Hematopoietic multipotent progenitor cell treated with erythropoietin and hydrocortisone succinate and interleukin-3 and kit ligand, for 17 days (in vitro differentiated cells): Measurements from ENCODE around the gene GMDS.

Experiments used
- DNase-seq: peaks from one replicate; pipeline ENCODE4 v3.0.0-alpha.2; 2015; ENCODE audit warnings: low spot score

Gene GMDS

DNA sequence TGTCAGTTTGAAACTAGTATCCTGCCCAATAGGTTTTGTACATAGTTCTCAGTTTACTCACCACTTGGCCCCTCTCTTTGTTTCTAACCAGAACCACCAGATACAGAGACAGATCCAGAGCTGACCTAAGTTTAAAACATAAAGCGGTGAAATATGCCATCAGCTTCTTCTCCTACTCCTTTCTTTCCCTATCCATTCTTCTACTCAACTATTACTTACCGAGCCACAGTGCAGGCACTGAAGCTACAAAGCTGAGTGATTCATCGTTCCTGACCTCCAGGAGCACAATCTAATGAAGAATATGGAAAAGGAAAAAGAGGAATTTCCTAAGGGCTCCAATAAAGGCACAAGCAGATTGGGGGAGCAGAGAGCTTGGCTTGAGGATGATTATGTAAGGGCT, 349.7 kb downstream of the GMDS start:
- DNase-seq, result no peak

DNA sequence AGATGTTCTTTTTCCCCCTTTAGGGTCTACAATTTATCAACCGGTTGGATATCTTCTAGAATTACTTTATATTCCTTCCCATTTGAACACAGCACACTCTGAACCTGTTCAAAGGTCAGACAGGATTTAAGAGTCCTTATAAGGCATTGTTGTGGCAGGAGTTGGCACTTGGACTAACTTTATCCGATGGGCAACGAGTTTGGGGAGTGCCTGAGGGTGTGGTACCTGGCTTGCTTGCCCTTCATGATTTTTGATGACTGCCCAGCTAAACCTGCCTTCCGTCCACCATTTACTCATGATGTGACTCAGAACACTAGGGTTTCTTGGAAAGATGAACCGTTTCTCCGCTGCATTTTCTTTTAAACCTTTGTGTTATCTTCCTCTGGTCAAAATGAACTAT, 350.5 kb downstream of the GMDS start:
- DNase-seq, result no peak

DNA sequence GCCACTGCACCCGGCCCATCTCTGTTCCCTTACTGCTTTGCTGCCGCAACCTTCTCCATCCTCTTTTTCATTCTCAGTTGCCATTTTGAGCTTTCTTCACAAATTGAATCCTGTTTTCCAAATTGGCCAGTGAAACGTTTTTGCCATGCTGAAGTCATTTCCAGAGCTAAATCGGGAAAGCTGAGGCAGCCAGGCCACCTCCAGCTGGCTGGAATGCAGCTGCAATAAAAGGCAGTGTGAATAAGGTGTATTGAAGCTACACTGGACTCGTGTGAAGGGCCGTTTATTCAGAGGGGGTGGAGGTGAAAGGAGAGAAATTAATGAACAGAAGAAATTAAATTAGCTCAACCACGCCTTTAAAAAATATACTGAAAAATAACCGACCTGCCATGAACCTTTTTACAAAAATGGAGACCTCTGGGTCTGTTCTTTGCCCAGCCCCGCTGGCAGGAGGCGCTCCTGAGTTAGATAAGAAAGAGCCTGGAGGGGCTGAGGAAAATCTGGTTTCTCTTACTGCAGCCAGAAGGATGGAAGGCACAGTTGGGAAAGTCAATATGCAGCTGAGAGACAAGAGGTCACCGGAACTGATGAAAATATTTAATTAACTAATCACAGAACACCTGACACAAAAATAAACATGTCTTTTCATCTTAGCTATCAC, 351.8 kb downstream of the GMDS start:
- no peak for DNase-seq

DNA sequence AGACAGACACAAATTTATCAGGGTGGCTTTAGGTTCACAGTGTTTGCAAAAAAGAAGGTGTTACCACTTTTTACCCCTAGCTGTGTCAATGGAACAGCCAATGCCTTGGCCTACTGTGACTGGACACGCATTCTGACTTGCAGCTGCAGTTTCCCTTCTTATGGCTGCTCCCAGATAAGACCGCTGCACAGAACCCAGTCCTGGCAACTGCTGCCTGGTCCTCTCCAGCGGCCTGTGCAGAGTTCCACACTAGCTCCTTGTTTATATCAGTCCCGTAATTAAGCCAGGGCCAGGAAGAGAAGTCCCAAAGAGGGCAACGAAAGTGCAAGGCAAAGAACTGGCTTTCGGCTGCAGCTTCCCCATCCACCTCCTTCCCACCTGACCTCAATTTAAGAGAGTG, 352.7 kb downstream of the GMDS start:
- DNase-seq, result no peak

DNA sequence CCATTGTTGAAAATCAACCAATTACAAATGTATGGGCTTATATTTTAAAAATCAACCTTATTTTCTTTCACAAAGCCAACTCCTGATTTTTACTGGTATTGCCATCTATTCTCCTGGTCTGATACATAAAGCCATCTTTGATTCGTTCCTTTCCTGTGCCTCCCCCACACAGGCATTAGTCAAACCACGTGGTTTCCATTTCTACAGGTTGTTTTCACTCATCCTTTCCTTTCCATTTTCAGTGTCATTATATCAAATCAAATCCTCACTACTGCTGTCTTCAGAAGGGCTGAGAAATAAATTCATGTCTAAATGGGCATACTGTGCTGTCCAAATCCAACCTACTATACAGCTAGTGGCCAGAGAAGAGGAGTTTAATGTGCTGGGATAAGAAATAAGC, 354.4 kb downstream of the GMDS start:
- DNase-seq, result no peak

DNA sequence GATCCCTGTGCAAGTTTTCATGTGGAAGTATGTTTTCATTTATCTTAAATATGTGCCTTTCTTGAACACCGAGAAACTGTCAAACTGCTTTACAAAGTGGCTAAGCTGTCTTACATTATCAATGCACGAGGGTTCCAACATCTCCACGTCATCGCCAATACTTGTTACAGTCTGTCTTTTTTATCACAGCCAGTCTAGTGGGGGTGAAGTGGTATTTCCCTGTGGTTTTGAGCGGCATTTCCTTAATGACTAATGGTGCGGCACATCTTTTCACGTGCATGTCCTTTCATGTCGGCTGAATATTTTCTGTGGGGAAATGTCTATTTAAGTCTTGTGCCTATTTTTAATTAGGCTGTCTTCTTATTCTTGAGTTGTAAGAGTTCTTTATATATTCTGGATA, 355.3 kb downstream of the GMDS start:
- no peak for DNase-seq

DNA sequence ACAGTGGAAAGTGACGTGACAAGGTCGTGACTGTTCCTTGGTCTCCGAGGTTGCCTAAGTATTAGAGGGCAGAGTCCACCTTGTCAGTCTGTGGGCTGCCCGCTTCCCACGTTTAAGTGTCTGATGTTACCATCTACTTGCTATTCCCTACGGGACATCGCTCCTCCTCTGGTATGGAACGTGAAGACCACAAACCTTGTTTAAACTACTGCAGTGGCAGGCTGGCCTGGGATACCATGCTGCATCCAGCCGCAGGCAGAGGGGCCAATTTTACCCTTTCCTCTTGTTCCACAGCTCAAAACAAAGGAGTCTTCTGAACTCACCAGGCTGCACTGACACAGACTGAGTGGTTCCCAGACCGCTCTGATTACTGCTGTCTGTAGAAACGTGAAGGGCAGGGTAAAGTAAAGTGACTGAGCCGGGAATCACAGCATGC, 359.8 kb downstream of the GMDS start:
- no peak for DNase-seq

DNA sequence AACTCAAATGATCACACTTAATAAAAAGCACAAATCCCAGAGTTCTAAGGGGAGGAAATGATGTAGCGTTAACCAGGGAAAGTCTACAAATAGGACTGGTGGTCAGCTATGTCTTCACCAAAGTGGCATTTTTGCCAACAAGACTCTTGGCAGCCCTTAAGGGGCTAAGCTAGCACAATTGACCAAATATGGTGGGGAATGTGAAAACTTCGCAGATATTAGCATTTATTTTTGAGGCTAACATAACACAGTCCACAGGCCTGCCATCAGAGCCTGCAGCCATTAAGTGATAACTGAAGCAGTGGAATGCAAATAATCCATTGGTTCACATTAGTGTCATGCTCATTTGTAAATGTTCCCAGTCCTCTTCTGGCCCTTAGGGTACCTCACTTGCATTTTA, 361.1 kb downstream of the GMDS start:
- DNase-seq, result no peak

DNA sequence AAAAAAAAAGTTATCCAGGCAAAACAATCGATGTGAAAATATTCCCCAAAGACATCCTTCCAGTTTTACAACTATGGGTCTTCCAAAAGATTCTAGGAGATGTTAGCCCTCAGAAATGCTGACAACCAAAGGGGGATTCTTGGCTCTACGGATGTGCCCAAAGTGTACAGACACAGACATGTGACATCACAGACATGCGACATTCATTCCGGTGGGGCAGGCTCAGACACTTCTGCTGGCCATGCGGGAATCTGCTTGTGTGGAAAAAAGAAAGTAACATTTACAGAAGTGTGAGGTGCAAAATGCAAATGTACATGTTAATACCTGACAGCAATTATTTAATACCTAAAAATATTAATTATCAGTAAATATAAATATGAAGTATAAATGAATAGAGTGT, 367.1 kb downstream of the GMDS start:
- no peak for DNase-seq

DNA sequence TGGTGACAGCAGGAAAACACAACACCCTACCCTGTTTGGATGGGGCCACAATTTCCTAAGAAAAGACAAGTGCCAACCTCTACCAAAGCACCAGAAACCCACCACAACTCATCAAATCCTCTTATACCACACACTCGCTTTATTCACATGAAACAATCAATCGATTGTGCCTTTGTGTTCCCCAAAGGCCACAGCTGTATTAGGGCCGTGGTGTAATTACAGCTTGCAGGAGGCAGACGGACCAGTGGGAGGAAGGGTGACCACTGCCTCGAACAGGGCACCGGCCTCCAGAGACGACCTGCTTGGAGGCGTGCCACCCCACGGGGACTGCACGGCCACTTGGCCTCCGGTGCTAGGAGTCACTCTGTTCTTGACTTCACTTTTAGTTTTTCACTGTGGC, 371.6 kb downstream of the GMDS start:
- no peak for DNase-seq

DNA sequence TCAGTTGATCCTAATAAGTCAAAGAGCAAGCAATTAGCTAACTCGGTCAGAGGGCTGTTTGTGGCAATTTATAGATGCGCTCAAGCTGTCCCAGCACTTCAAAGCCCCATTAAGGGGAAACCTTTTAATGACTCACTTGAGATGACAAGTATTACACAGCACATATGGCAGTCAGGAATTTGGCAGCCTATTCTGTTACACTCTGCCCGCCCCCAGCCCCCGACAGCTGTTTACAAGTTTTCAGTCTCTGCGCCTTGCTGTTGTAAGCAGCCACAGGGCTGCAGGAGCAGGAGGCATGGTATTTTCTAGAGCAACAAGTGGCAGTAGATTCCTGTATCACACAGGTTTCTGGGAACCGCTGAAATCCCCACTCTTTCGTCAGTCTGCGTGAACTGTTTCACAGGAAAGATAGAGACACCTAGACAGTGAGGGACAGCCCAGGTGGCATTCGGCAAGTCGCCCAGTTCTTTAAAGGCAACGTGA, 372.7 kb downstream of the GMDS start:
- DNase-seq, result no peak

DNA sequence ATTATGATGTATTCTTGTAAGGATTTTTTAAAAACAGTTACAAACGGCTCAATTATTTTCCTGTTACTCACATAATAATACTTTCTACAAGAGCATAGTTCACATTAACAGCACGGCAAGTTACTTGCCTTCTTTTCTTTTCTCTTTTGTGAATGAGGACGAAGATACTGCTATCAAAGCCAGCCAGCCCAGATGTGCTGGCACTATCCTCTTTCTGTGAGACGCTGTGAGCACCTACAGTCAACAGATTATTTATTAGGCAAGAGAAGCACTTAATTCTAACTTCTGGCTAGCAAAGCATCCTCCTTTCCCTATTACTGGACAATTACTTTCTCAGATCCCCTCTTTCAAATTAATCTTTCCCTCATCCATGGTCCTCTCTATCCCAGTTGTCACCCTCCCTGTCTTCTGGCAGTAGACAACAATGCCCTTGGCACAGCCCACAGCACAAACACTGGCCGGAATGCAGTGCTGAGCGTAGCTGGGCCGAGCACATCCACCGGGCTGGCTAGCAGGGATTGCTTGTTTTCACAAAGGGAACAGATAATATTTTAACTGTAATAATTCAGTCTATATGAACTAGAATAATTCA, 373.6 kb downstream of the GMDS start:
- DNase-seq, result no peak

DNA sequence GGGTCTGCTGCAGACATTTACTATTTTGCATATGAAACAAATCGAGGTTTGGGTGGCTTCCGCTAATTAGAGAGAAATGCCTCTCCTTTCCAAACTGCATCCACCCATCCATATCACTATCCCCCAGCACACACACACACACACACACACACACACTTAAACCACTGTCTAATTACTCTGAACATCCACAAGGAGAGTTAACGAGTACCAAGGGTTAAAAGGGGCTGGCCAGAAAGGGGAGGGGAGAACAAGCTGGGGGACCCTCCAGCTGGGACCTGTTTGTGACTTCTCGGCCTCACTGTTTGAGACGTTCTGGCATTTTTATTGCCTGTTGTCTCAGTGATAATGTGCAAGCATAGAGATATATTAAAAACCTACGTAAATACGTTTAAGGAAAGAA, 374.5 kb downstream of the GMDS start:
- DNase-seq, result no peak

DNA sequence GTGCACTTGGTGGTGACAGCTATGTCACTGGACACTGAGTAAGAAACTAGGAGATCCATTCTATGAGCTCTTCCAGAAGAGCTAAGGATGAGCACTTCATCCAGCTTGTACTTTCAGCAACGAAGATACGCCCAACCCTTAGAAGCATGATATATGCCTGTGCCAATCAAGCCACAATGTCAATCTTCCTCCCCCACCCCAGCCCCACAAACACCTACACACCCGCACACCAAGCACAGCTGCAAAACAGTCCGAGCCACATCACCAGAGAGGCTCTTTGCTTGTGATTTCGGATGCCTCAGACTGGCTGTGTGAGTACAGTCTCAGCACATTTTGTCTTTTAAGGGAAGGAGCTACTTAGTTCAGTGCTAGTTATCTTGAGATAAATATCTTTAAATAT, 375.2 kb downstream of the GMDS start:
- no peak for DNase-seq

DNA sequence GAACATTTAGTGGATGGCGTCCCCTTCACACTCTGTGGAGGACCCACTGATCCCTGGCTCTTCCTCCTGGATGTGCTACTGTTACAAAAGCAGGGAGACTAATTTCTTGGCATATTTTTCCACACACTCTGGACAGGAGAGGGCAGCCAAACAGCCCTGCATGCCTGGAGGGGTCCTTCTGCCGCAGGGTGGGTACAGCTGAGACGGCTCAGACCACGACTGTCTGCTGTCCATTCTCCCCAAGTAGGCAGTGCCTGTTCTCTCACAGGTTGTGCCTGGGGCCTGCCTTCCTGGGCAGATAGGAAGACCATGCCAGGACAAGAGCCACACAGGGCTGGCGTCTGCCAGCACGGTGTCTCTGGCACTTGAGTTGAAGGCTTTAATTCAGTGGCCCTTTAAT, 375.6 kb downstream of the GMDS start:
- no peak for DNase-seq

DNA sequence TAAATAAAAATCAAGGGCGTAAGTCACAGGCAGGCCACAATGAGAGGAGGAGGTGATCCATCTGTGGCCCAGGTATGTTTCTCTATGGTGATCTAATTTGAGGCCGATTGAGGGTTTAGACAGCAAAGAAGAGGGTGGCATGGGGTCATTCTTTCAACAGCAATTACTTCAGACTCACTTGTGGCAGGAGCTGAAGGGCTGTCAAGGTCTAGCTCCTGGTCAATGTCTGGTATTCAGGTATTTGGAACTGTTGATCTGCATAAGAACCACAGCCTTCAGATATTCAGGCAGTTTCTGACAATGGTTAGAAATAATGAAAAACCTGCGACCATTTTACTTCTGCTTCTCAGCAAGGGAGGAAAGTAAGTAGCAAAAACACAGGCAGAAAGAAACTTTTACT, 376.1 kb downstream of the GMDS start:
- no peak for DNase-seq

DNA sequence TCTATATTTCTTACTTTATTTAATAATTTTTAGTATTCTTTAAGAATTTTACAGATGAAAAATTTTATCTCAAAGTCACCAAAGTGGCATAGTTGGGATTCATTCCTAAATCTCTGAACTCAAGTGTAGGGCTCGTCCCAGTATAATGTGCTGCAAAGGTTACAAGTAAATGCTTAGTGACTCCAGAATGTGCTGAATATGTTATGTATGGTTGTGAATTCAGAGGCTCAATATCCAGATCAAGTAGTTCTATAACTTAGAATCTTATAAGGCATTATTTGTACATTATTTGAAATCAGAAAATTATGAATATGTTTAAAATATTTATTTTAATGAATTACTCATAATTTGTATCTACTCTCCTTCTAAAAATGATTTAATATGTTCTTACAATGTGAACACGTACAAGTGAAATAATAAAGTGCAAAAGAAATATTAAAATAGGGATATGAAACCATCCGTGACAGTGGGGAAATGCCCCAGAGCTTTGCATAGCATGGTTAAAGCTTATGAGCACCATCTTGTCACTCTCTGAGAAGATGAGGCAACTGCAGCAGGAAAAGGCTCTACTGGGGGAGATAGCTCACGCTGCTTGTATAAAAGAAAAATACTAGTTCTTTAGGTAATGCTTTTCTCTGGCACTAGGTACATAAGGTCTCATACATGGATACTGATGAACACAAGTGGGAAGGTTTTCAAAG, 376.7 kb downstream of the GMDS start:
- DNase-seq, result no peak

DNA sequence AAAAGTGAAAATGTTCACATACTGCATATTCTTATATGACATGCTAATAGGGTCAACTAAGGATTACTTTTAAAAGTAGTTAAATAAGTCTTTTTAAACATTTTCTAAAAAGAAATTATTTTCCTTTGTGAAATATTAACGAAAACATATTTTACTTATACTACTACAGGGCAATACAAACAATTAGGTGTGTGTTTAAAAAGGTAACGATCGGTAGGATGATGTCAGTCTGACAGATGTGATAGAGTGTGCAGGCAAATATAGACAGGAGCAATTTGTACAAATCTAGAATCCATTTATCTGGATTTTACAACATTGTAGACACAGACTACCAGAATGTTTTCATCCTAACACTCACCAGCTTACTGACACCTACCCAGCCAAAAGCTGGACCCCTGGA, 378.2 kb downstream of the GMDS start:
- no peak for DNase-seq

DNA sequence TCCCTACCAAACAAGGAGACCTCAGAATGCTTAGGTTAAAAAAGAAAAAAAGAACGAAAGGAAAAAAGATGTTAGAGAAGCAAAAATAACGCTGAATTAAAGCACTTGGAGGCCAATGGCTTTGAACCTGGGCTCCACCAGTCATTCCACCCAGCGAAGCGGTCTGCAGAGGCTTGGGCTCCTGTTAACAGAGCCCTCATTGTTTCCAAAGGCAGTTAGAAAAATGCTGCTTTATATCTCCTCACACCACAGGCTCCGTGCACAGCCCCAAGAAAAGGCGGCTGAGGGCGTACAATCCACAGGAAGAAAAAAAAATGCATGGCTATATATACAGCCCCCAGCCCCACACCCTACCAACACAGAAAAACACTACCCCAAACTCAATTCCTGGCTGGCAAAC, 379.8 kb downstream of the GMDS start:
- no peak for DNase-seq

DNA sequence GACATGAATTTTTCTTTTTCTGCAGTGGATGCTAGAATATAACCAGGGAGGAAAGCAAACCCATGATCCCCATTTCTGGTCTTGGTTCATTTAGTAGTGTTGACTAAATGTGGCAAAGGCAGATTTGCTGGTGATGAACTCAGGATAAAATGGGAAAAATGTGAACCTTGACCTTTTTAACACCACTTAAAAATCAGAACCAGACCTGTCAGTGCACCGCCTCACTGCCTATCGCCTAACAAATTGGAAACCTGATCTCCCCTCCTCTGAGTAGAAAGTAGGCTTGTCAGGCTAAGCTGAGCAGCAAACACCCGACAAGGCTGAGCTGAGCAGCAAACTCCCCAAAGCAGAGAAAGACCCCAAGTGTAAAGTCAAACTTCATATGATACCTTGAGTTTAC, 380.9 kb downstream of the GMDS start:
- no peak for DNase-seq

DNA sequence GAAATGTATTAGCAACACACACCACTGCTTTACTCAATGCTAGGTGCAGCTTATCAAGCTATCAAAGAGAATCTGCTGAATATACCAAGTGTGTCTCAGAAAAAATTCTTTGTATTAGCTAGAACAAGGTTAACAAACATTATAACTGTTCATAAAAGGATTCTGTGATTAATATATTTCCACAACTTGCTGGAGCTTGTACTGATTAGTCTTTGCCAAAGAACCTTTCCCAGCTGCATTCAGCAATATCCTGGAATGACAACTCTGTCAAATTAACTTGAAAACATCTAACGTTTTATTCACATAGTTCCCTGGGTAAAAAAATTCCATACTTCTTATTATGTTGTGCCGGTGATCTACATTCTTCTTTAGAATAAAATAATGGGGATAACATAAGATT, 383.0 kb downstream of the GMDS start:
- DNase-seq, result no peak

DNA sequence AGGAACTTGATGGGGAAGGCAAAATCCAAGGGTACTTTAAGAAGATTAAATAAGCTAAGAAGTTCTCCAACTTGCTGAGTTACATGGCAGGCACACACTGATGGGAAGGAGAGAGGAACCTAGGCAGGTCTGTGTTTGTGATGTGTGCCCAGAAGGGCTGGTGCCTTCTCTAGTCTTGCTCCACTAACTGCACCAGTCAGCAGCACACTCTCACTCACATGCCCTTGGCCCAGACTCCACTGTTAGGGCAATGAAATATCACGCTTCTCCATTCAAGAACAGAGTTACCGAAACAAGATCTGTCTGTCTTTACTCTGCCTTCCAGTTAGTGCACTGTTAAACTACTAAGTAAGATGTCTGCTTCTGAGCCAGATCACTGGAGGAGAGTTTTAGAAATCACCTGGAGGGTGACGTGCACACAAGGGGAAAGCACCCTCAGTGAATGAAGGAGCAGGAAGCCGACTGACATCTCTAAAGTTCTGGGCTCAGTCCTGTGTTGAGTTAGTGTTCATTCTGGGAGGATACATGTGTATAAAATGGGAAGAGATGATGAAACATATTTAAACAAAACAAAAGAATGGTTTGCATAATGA, 384.6 kb downstream of the GMDS start:
- DNase-seq, result no peak

DNA sequence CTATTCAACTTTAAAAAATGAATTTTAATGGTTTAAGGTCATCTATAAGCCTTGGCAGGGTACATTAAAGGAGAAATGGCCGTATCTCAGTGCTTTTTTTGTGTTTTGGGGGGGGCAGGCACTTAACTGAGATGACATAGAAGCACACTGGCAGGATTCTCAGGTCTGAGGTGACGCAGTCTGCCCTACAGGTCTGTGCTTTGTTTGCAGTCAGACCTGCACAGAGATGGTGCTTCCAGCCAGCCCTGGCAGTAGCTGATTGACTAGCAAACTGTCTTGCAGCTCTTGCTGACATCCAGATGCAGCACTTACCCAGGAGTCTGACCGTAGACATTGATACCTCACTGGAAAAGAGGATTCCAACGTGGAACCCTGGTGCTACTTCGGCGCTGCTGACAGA, 386.5 kb downstream of the GMDS start:
- no peak for DNase-seq
